Ovary (tissue), 9 donors: ENCODE results near the gene KCTD11. TPM values are rescaled to one million over a fixed set of nuclear protein-coding genes. Genes with fewer than 3 reads are reported as not detected.

Experiments
- DNase-seq, 5 donors: peaks; one replicate each; pipeline ENCODE4 v3.0.0-alpha.2; 2019 to 2020
- H3K27ac ChIP-seq, 2 donors: fragments of 200-600 bp; one replicate each; pipeline versions ENCODE4 v1.5.1 to v1.8.0; 2019 to 2022
- H3K27me3 ChIP-seq: fragments of 200-600 bp; one replicate; pipeline ENCODE4 v1.8.0; 2022
- H3K36me3 ChIP-seq: fragments of 200-600 bp; sonication (generic); one replicate; pipeline ENCODE4 v1.5.1; 2019
- H3K4me1 ChIP-seq: one replicate; pipeline ENCODE4 v1.8.1; 2013; ENCODE audit warnings: mild to moderate bottlenecking, moderate library complexity; ENCODE audit not compliant: insufficient read depth
- H3K4me3 ChIP-seq: fragments of 200-600 bp; sonication (generic); one replicate; pipeline ENCODE4 v1.5.1; 2017
- H3K9me3 ChIP-seq, 2 donors: fragments of 200-600 bp in 1 of 2; sonication (generic) in 1 of 2; one replicate each; pipeline versions ENCODE4 v1.5.1 to v1.8.1; 2013 to 2019; ENCODE audit warnings: mild to moderate bottlenecking in 1 of 2, moderate library complexity in 1 of 2
- EP300 ChIP-seq: sonication (generic); formaldehyde crosslinking; IDR thresholded peaks from one replicate; pipeline ENCODE4 v1.6.1; 2017; ENCODE audit warnings: antibody characterized with exemption
- POLR2A ChIP-seq: fragments of 450-650 bp; IDR thresholded peaks from one replicate; pipeline ENCODE4 v1.6.1; 2017; ENCODE audit warnings: antibody characterized with exemption, mild to moderate bottlenecking, moderate library complexity
- WGBS, 3 donors: extraction: QIAGEN DNeasy Blood & Tissue Kit in 1 of 3; methylation state at CpG; one replicate each; pipeline versions ENCODE4 v1.1.5 to v1.1.7; 2013 to 2017; 5-methylcytosine and 5-hydroxymethylcytosine counted together
- intact Hi-C, 4 donors: fragments of 100-400 bp; cut with DNase I; formaldehyde crosslinking; loops; one replicate each; pipeline versions ENCODE4 v1.11.0 to v1.15.1; 2022 to 2023
- polyA plus RNA-seq, 2 donors: library from polyadenylated mRNA; stranded (reverse); fragments of 200-250 nt in 1 of 2; fragments of 350-450 nt in 1 of 2; fragmentation: Illumina TruSeq in 1 of 2; extraction: RNeasy Lipid Tissue Mini Kit (QIAGEN cat#74804) in 1 of 2; gene quantifications; one replicate each; pipeline ENCODE4 v1.2.3, GENCODE V29; 2013 to 2014
- total RNA-seq, 7 donors: library from RNA; depleted of rRNA in 2 of 7; stranded (reverse); fragments of >200 nt in 2 of 7; fragmentation: NEBNext Ultra II Directional in 3 of 7; extraction: Animal tissue kit (Norgen Biotek cat#: 25700) in 3 of 7; gene quantifications; one replicate each; pipeline versions ENCODE4 v1.1.0 to v1.2.4, GENCODE V29; 2016 to 2023
- TF ChIP-seq, protein P1 (sequence below), 3 donors: fragments of 450-650 bp in 2 of 3; fragments of 200-600 bp in 1 of 3; IDR thresholded peaks; one replicate each; pipeline versions ENCODE4 v1.5.1 to v1.8.0; 2016 to 2022; ENCODE audit warnings: antibody characterized with exemption in 3 of 3, mild to moderate bottlenecking in 1 of 3
- donor health status: DM: no; HTN: no; CAD: no; lungs with moderate emphysema.
- donor health status: DM: no; HTN: no; CAD: no.
- donor health status: Bipolar disorder and iron deficiency.
- donor health status: DM: yes; HTN: yes; CAD: no.
- donor health status: DM: no; HTN: no; CAD: no.
- donor health status: DM: yes; HTN: yes; CAD: no.

Gene KCTD11
- total and polyA plus RNA-seq, 9 donors, result 5.1 to 12.9 (median 10.5) TPM

DNA sequence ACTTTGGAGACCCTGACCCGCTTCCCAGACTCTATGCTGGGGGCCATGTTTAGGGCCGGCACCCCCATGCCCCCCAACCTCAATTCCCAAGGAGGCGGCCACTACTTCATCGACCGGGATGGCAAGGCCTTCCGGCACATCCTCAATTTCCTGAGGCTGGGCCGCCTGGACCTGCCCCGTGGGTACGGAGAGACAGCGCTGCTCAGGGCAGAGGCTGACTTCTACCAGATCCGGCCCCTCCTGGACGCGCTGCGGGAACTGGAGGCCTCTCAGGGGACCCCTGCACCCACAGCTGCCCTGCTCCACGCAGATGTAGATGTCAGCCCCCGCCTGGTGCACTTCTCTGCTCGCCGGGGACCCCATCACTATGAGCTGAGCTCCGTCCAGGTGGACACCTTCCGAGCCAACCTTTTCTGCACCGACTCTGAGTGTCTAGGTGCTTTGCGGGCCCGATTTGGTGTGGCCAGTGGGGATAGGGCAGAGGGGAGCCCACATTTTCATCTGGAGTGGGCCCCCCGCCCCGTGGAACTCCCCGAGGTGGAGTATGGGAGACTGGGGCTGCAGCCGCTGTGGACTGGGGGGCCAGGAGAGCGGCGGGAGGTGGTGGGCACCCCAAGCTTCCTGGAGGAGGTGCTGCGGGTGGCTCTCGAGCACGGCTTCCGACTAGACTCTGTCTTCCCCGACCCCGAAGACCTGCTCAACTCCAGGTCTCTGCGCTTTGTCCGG lies 1.1 kb downstream of the KCTD11 start:
- intact Hi-C loops, result loop anchor here in 3 of 4 donors (2.0 to 10.0 kb wide), 5 partner anchors 82 to 212 kb away; partner anchors contain the start of genes FGF11 (in 2 of the 3), SENP3 (in 2 of the 3), TMEM102 (in 2 of the 3) and POLR2A (in 1 of the 3)
- WGBS, 3 donors, result 83 to 85% (median 85%) methylated on average over 37 of the region's 37 CpGs
- TF ChIP-seq EP300 (no peak), POLR2A (no peak)
- TF ChIP-seq, protein P1, sequence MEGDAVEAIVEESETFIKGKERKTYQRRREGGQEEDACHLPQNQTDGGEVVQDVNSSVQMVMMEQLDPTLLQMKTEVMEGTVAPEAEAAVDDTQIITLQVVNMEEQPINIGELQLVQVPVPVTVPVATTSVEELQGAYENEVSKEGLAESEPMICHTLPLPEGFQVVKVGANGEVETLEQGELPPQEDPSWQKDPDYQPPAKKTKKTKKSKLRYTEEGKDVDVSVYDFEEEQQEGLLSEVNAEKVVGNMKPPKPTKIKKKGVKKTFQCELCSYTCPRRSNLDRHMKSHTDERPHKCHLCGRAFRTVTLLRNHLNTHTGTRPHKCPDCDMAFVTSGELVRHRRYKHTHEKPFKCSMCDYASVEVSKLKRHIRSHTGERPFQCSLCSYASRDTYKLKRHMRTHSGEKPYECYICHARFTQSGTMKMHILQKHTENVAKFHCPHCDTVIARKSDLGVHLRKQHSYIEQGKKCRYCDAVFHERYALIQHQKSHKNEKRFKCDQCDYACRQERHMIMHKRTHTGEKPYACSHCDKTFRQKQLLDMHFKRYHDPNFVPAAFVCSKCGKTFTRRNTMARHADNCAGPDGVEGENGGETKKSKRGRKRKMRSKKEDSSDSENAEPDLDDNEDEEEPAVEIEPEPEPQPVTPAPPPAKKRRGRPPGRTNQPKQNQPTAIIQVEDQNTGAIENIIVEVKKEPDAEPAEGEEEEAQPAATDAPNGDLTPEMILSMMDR (IDR thresholded peaks at IDR 0.05), result no peak
- H3K27ac ChIP-seq, result peak overlapping the region in 1 of 2 donors; percentile 19
- DNase-seq, result peak in 4 of 5 donors; percentile 35 to 57 (median 55)
- H3K4me3 ChIP-seq, result peak overlapping the region; percentile 64
- H3K36me3 ChIP-seq, result no peaks in the 10 kb centered on the region
- H3K27me3 ChIP-seq, result no peaks in the 10 kb centered on the region
- H3K9me3 ChIP-seq, result no peaks in the 10 kb centered on the region
- H3K4me1 ChIP-seq, result peaks cover 18% of the 10 kb centered on the region

DNA sequence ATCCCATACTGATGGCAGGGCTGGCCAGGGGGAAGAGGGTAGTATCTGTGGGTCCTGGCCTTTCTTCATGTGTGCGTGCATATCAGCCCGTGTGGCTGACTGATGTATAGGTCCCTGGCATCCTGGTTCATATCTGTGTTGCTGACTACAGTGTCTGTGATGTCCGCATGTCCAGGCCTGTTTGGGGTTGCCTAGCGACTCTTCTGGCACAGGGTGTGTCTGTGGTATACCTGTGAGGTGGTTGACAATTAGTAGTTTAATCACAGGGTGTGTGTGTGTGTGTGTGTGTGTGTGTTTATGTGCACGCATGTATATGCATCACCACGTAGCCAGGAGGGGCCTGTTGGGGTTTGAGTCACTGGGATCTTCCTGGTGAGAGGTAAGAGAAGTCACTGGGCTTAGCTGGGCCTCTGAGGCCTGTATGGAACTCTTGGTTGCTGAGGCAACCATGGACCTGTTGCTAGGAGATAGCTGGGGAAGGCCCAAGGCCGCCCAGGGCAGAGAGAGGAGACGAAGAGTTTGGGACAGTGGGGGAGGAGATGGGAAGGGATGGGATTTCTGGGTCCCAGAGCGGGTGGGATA lies 2.4 kb downstream of the KCTD11 start:
- TF ChIP-seq, protein P1 (IDR thresholded peaks at IDR 0.05), result no peak
- TF ChIP-seq POLR2A (no peak), EP300 (no peak)
- WGBS, 3 donors, result 60 to 68% (median 64%) methylated on average over 9 of the region's 9 CpGs
- peak in 2 of 5 donors; percentile 33 to 41 for DNase-seq
- intact Hi-C loops, result loop anchor here in 3 of 4 donors (2.0 to 10.0 kb wide), 5 partner anchors 80 to 210 kb away; partner anchors contain the start of genes TMEM102 (in 3 of the 3), FGF11 (in 2 of the 3), SENP3 (in 2 of the 3) and TNFSF13 (in 1 of the 3)
- H3K27me3 ChIP-seq, result no peaks in the 10 kb centered on the region
- no peaks in the 10 kb centered on the region for H3K36me3 ChIP-seq
- no peak overlapping the region for H3K27ac ChIP-seq
- H3K4me3 ChIP-seq, result no peak overlapping the region
- H3K9me3 ChIP-seq, result no peaks in the 10 kb centered on the region
- peaks cover 11% of the 10 kb centered on the region for H3K4me1 ChIP-seq

DNA sequence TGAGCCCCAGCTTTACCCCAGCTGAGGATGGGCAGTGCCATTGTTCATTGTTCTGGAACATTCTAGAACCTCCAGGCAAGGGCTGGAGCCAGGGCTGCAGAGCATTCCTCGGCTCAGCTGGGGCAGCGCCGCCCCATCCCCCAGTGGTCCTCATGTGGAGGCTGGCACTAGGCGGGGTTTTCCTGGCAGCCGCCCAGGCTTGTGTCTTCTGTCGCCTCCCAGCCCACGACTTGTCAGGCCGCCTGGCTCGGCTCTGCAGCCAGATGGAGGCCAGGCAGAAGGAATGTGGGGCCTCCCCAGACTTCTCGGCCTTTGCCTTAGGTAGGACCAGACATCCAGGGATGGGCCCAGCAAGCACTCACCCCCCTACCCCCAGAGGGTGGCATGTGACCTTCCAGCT lies 3.1 kb downstream of the KCTD11 start, which contains the start of gene TMEM95:
TMEM95 (plus strand) TSS at position 104 of the 400 bp plus-strand sequence; CDS start at position 153, 49 bp downstream.
- H3K27me3 ChIP-seq, result no peaks in the 10 kb centered on the region
- no peaks in the 10 kb centered on the region for H3K36me3 ChIP-seq
- intact Hi-C loops, result loop anchor here in 3 of 4 donors (2.0 to 10.0 kb wide), 4 partner anchors 80 to 210 kb away; partner anchors contain the start of genes TMEM102 (in 3 of the 3), FGF11 (in 2 of the 3), SENP3 (in 1 of the 3) and TNFSF13 (in 1 of the 3)
- H3K9me3 ChIP-seq, result no peaks in the 10 kb centered on the region
- no peak for TF ChIP-seq EP300
- no peak for TF ChIP-seq POLR2A
- no peak within 1 kb of the TSS for H3K4me3 ChIP-seq
- 63 to 67% (median 67%) methylated on average over 10 of the region's 10 CpGs for WGBS, 3 donors
- DNase-seq, result peak in 4 of 5 donors; percentile 35 to 62 (median 52)
- peaks cover 10% of the 10 kb centered on the region for H3K4me1 ChIP-seq
- no peak within 1 kb of the TSS for H3K27ac ChIP-seq

DNA sequence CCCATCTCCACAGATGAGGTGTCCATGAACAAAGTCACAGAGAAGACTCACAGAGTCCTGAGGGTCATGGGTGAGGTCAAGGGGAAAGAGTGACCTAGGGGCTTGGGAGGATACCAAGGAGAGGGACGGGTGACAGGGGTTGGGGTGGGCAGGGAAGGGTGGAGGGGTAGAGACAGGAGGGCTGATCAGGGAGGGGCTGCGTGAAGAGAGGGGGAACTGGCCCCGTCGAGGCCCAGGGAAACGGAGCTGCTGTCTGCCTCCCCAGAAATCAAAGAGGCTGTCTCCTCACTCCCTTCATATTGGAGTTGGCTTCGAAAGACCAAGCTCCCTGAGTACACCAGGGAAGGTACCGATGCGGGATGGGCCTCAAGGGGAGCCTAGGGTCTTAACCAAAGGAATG lies 3.6 kb downstream of the KCTD11 start:
- H3K9me3 ChIP-seq, result no peaks in the 10 kb centered on the region
- no peaks in the 10 kb centered on the region for H3K36me3 ChIP-seq
- TF ChIP-seq POLR2A, result no peak
- TF ChIP-seq, protein P1 (IDR thresholded peaks at IDR 0.05), result no peak
- H3K4me3 ChIP-seq, result no peak overlapping the region
- peaks cover 10% of the 10 kb centered on the region for H3K4me1 ChIP-seq
- intact Hi-C loops, result loop anchor here in 3 of 4 donors (2.0 to 10.0 kb wide), 4 partner anchors 79 to 209 kb away; partner anchors contain the start of genes TMEM102 (in 3 of the 3), FGF11 (in 2 of the 3), SENP3 (in 1 of the 3) and TNFSF13 (in 1 of the 3)
- no peak overlapping the region for H3K27ac ChIP-seq
- H3K27me3 ChIP-seq, result no peaks in the 10 kb centered on the region
- no peak for DNase-seq
- WGBS, 3 donors, result 71 to 77% (median 77%) methylated on average over 8 of the region's 8 CpGs
